Measurements from ENCODE around the gene TASP1. TPM values are rescaled to one million over a fixed set of nuclear protein-coding genes. Genes with fewer than 3 reads are reported as not detected.

TASP1 gene
- total RNA-seq, 6 experiments from 2014 or later, result 2.5 to 6.1 (median 4.3) TPM

GRCh38 chr20:13525225-13525940 is 113.3 kb downstream of the TASP1 start:
- intact Hi-C loops (cut with DNase I), result no loop called here
- Histone ChIP-seq H3K4me3 (no peak overlapping the region), H3K9me3 (no peaks in the 10 kb centered on the region), H3K27ac (no peak overlapping the region), H3K36me3 (no peaks in the 10 kb centered on the region), H3K4me1 (no peaks in the 10 kb centered on the region), H3K27me3 (no peaks in the 10 kb centered on the region)
- DNase-seq (no peak), ATAC-seq (peak in 1 of 4 donors; percentile 87)
- WGBS (ENCODE audit: insufficient coverage, low coverage, low lambda C conversion rate, missing lambda C conversion rate), result 68% methylated on average over 4 of the region's 4 CpGs
- TF ChIP-seq POLR2A (IDR thresholded peaks at IDR 0.05) (no peak), CTCF (IDR thresholded peaks at IDR 0.05) (no peak)

DNA sequence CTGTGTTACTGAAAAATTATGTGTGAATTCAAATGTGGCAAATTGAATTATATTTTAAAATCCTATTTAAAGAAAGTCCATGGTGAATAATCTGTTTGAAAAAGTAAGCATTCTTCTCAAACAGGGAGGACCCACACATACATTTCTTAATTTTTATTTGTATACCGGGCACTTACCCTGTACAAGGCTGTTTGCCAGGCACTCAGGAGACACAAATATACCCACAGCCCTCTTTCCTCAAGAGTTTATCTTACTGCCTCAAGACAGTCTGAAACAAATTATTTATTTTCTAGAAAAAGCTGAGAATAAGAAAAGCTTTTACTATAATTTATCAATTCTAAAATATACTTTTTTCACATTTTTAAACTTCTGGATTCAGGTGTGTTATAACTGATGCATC is 114.4 kb downstream of the TASP1 start:
- no peak for DNase-seq

DNA sequence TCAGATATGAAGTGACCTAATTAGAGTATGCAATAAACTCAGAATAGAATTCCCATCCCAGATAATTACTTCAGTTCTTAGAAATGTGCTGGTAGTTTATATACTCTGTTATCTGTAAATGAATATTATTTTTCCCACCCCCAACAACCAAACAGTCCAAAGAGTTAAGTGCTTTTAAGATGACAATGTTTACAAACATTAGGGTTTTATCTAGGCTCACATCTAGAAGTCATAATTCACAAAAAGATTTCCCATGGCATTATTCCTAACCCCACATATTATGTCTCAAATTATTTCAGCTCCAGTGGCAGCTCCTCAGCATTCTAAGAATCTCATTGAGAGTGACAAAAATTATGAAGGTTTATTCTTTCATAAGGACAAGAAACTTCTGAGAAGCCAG is 120.9 kb downstream of the TASP1 start:
- H3K4me1 ChIP-seq, result no peaks in the 10 kb centered on the region
- H3K4me3 ChIP-seq, result no peak overlapping the region
- H3K27ac ChIP-seq, result no peak overlapping the region
- DNase-seq (no peak), ATAC-seq (no peak)
- no peaks in the 10 kb centered on the region for H3K27me3 ChIP-seq
- intact Hi-C loops (cut with DNase I), result no loop called here
- no peaks in the 10 kb centered on the region for H3K9me3 ChIP-seq
- TF ChIP-seq CTCF (IDR thresholded peaks at IDR 0.05) (no peak), POLR2A (IDR thresholded peaks at IDR 0.05) (no peak)
- no peaks in the 10 kb centered on the region for H3K36me3 ChIP-seq

More for the DNA sequence above, 114.4 kb downstream of the TASP1 start:
- no peaks in the 10 kb centered on the region for H3K27me3 ChIP-seq
- no peak overlapping the region for H3K27ac ChIP-seq
- H3K36me3 ChIP-seq, result no peaks in the 10 kb centered on the region
- intact Hi-C loops (cut with DNase I), result no loop called here
- 75% methylated on average over 1 of the region's 1 CpG for WGBS (ENCODE audit: insufficient coverage, low coverage, low lambda C conversion rate, missing lambda C conversion rate)
- no peaks in the 10 kb centered on the region for H3K4me1 ChIP-seq
- H3K4me3 ChIP-seq, result no peak overlapping the region
- no peak for TF ChIP-seq POLR2A (IDR thresholded peaks at IDR 0.05)
- no peak for TF ChIP-seq CTCF (IDR thresholded peaks at IDR 0.05)
- no peak for ATAC-seq
- H3K9me3 ChIP-seq, result no peaks in the 10 kb centered on the region

- ATAC-seq (no peak), DNase-seq (no peak)
- TF ChIP-seq CTCF (IDR thresholded peaks at IDR 0.05) (no peak), POLR2A (IDR thresholded peaks at IDR 0.05) (no peak)
- Histone ChIP-seq H3K27ac (no peak overlapping the region), H3K9me3 (no peaks in the 10 kb centered on the region), H3K4me3 (no peak overlapping the region), H3K4me1 (no peaks in the 10 kb centered on the region), H3K27me3 (no peaks in the 10 kb centered on the region), H3K36me3 (no peaks in the 10 kb centered on the region)
- intact Hi-C loops (cut with DNase I), result no loop called here
- 92% methylated on average over 5 of the region's 5 CpGs for WGBS (ENCODE audit: insufficient coverage, low coverage, low lambda C conversion rate, missing lambda C conversion rate)
These were observed 122.8 kb downstream of the TASP1 start for GRCh38 chr20:13515796-13516558.
